ENCODE results near the gene SCAF4.

SCAF4 gene

DNA sequence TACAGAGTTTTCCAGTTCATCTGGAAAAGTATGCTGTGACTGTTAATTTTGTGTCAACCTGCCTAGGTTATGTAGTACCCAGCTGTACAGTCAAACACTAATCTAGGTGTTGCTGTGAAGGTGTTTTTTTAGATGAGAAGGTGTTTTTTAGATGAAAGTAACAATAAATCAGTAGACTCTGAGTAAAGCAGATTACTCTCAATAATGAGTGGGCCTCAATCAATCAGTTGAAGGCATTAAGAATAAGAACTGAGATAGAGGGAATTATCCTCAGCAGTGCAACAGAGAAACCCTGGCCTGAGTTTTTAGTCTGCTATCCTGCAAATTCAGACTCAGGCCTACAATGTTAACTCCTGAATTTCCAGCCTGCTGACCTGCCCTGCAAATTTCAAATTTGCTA, 33.5 kb downstream of the SCAF4 start:
- Histone ChIP-seq H3K27ac (ENCODE audit: insufficient read depth, low read length, poor library complexity, severe bottlenecking) (no peak overlapping the region), H3K36me3 (ENCODE audit: control insufficient read depth, insufficient read depth, low read length) (peaks cover 78% of the 10 kb centered on the region), H3K4me3 (ENCODE audit: insufficient read depth, low read depth, low read length, poor library complexity, severe bottlenecking) (no peak overlapping the region), H3K4me1 (ENCODE audit: control insufficient read depth, insufficient read depth, low read length, poor library complexity, severe bottlenecking) (no peaks in the 10 kb centered on the region), H3K9me3 (ENCODE audit: control insufficient read depth, low read length) (no peaks in the 10 kb centered on the region), H3K27me3 (replicated peaks; ENCODE audit: control insufficient read depth, insufficient read depth, low read length, poor library complexity, severe bottlenecking) (no peaks in the 10 kb centered on the region)
- DNase-seq: no peak

DNA sequence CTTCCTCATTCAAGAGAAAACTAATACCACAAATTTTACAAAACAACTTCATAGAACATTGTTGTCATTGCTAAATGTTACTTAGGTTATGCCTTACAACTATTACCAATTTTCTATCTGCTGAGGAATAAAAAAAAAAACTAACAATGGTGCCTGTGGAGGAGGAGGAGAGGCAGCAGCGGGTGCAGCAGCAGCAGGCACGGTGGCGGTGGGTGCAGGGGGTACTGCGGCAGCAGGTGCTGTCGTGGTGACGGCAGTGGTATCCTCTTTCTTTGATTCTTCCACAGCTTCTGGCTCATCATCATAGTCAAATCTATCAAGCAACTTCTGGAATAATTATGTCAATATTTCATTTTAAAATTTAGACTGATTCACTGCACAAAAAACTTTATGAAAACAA, 35.5 kb downstream of the SCAF4 start:
- no peaks in the 10 kb centered on the region for H3K9me3 ChIP-seq (ENCODE audit: control insufficient read depth, low read length)
- no peak overlapping the region for H3K4me3 ChIP-seq (ENCODE audit: insufficient read depth, low read depth, low read length, poor library complexity, severe bottlenecking)
- DNase-seq: no peak
- no peak overlapping the region for H3K27ac ChIP-seq (ENCODE audit: insufficient read depth, low read length, poor library complexity, severe bottlenecking)
- H3K27me3 ChIP-seq (replicated peaks; ENCODE audit: control insufficient read depth, insufficient read depth, low read length, poor library complexity, severe bottlenecking): no peaks in the 10 kb centered on the region
- H3K36me3 ChIP-seq (ENCODE audit: control insufficient read depth, insufficient read depth, low read length): peaks cover 73% of the 10 kb centered on the region
- H3K4me1 ChIP-seq (ENCODE audit: control insufficient read depth, insufficient read depth, low read length, poor library complexity, severe bottlenecking): no peaks in the 10 kb centered on the region

DNA sequence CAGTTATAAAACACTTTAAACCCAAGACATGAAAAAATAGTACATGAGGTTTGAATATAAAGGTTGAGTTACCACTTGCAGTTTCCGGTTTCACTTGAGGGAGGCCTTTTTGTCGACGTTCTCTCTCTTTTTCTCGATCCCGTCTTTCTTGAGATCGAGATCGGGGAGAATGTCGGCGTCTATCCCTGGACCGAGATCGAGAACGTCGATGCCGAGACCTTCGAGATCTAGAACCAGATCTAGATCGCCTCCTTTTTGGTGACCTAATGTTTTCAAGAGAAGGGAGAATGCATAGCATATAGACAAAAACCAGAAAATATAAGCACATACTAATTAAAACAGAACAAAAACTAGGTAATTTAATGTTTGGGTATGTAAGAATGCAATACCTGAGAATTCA, 38.7 kb downstream of the SCAF4 start:
- DNase-seq: no peak
- Histone ChIP-seq H3K27ac (ENCODE audit: insufficient read depth, low read length, poor library complexity, severe bottlenecking) (no peak overlapping the region), H3K36me3 (ENCODE audit: control insufficient read depth, insufficient read depth, low read length) (peaks cover 66% of the 10 kb centered on the region)

DNA sequence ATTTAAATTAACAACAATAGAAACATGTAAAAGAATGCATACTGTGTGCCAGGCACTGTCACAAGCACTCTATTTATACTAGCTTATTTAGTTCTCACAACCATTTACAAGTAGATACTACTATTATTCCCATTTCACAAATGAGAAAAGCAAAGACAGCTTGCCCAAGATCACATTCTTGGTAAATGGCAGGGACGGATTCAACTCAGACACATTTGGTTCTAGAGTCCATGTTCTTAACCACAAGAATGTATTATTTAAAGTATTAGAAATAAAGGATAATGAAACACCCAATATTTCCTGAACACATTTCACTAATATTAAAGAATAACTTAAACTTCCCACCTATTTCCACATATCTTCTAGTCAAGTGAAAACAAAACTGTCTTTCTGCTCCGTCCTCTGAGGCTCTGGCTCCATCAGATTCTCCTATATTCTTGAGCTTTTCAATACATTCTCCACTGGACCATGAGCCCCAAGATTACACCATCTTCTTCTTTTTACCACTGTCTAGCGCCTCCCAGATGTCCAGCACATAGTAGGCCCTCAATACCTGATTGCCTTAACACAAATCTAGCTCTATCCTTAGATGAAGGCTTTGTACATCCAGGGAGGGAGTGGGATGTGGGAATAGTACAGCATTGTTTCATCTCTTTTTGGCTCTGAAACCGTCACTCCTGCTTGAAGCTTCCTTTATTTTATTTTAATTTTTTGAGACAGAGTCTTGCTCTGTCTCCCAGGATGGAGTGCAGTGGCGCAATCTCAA, 43.1 kb downstream of the SCAF4 start:
- Histone ChIP-seq H3K4me1 (ENCODE audit: control insufficient read depth, insufficient read depth, low read length, poor library complexity, severe bottlenecking) (no peaks in the 10 kb centered on the region), H3K9me3 (ENCODE audit: control insufficient read depth, low read length) (no peaks in the 10 kb centered on the region), H3K27ac (ENCODE audit: insufficient read depth, low read length, poor library complexity, severe bottlenecking) (no peak overlapping the region), H3K4me3 (ENCODE audit: insufficient read depth, low read depth, low read length, poor library complexity, severe bottlenecking) (no peak overlapping the region), H3K27me3 (replicated peaks; ENCODE audit: control insufficient read depth, insufficient read depth, low read length, poor library complexity, severe bottlenecking) (no peaks in the 10 kb centered on the region), H3K36me3 (ENCODE audit: control insufficient read depth, insufficient read depth, low read length) (peaks cover 61% of the 10 kb centered on the region)
- no peak for DNase-seq

More for the DNA sequence above, 38.7 kb downstream of the SCAF4 start:
- no peaks in the 10 kb centered on the region for H3K4me1 ChIP-seq (ENCODE audit: control insufficient read depth, insufficient read depth, low read length, poor library complexity, severe bottlenecking)
- H3K9me3 ChIP-seq (ENCODE audit: control insufficient read depth, low read length): no peaks in the 10 kb centered on the region
- no peaks in the 10 kb centered on the region for H3K27me3 ChIP-seq (replicated peaks; ENCODE audit: control insufficient read depth, insufficient read depth, low read length, poor library complexity, severe bottlenecking)
- H3K4me3 ChIP-seq (ENCODE audit: insufficient read depth, low read depth, low read length, poor library complexity, severe bottlenecking): no peak overlapping the region

DNA sequence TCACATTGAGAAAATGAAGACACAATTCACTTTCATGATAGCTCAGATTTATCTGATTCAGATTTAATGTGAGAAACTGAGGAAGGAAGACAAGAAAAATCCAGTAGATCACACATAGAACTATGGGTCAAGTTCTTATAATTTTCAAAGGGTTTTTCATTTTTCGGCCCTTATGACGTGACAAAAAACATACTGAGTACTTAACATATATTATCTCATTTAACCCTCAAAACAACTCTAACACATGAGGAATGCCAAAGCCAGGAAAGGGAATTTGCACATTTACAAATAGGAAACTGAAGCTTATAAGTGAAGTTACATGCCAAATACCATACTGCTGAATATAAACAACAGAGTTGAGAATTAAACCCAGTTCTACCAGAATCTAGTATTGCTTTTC, 44.8 kb downstream of the SCAF4 start:
- H3K27me3 ChIP-seq (replicated peaks; ENCODE audit: control insufficient read depth, insufficient read depth, low read length, poor library complexity, severe bottlenecking): no peaks in the 10 kb centered on the region
- no peak overlapping the region for H3K4me3 ChIP-seq (ENCODE audit: insufficient read depth, low read depth, low read length, poor library complexity, severe bottlenecking)
- DNase-seq: no peak
- no peaks in the 10 kb centered on the region for H3K9me3 ChIP-seq (ENCODE audit: control insufficient read depth, low read length)
- no peak overlapping the region for H3K27ac ChIP-seq (ENCODE audit: insufficient read depth, low read length, poor library complexity, severe bottlenecking)
- peaks cover 58% of the 10 kb centered on the region for H3K36me3 ChIP-seq (ENCODE audit: control insufficient read depth, insufficient read depth, low read length)
- no peaks in the 10 kb centered on the region for H3K4me1 ChIP-seq (ENCODE audit: control insufficient read depth, insufficient read depth, low read length, poor library complexity, severe bottlenecking)

DNA sequence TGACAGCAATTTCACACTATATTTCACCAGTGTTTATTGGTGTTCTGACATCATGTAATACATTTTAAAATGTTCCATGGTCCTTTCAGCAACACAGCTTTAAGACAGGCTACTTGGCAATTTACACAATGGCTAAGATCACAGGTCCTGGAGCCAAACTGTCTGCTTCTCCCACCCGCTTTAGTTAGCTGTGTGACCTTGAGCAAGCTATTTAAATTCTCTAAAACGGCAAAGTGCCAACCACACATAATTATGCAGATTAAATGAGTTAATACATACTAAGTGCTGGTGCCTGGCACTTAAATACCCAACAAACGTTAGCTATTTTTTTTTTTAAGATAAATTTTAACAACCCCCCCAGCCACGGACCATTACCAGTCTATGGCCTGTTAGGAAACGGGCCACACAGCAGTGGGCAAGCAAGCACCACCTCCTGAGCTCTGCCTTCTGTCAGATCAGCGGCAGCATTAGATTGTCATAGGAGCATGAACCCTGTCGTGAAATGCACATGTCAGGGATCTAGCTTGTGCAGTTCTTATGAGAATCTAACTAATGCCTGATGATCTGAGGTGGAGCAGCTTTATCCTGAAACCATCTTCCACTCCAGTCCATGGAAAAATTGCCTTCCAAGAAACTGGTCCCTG, 45.5 kb downstream of the SCAF4 start:
- H3K9me3 ChIP-seq (ENCODE audit: control insufficient read depth, low read length): no peaks in the 10 kb centered on the region
- no peak overlapping the region for H3K27ac ChIP-seq (ENCODE audit: insufficient read depth, low read length, poor library complexity, severe bottlenecking)
- H3K27me3 ChIP-seq (replicated peaks; ENCODE audit: control insufficient read depth, insufficient read depth, low read length, poor library complexity, severe bottlenecking): no peaks in the 10 kb centered on the region
- no peaks in the 10 kb centered on the region for H3K4me1 ChIP-seq (ENCODE audit: control insufficient read depth, insufficient read depth, low read length, poor library complexity, severe bottlenecking)
- DNase-seq: no peak
- H3K36me3 ChIP-seq (ENCODE audit: control insufficient read depth, insufficient read depth, low read length): peaks cover 54% of the 10 kb centered on the region
- H3K4me3 ChIP-seq (ENCODE audit: insufficient read depth, low read depth, low read length, poor library complexity, severe bottlenecking): no peak overlapping the region

DNA sequence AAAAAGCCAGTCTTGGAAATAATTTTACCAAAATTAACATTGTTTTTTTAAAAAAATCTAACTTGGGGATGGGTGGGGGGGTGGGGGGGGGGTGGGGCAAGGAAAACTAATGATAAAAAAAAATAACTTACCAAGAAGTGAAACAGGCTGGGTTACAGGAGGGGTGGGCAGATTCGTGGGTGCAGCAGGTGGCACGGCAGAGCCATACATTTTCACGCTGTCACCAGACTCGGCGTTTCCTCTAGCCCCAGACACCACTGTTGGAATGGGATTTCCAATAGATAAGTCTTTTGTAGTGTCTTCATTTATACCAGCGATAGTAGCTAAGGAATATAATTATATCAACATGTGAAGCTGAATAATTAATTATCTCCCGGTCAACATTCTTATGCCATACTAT, 47.0 kb downstream of the SCAF4 start:
- H3K27me3 ChIP-seq (replicated peaks; ENCODE audit: control insufficient read depth, insufficient read depth, low read length, poor library complexity, severe bottlenecking): no peaks in the 10 kb centered on the region
- H3K36me3 ChIP-seq (ENCODE audit: control insufficient read depth, insufficient read depth, low read length): peaks cover 49% of the 10 kb centered on the region
- DNase-seq: no peak
- no peak overlapping the region for H3K27ac ChIP-seq (ENCODE audit: insufficient read depth, low read length, poor library complexity, severe bottlenecking)
- H3K4me3 ChIP-seq (ENCODE audit: insufficient read depth, low read depth, low read length, poor library complexity, severe bottlenecking): no peak overlapping the region
- no peaks in the 10 kb centered on the region for H3K9me3 ChIP-seq (ENCODE audit: control insufficient read depth, low read length)
- H3K4me1 ChIP-seq (ENCODE audit: control insufficient read depth, insufficient read depth, low read length, poor library complexity, severe bottlenecking): no peaks in the 10 kb centered on the region

DNA sequence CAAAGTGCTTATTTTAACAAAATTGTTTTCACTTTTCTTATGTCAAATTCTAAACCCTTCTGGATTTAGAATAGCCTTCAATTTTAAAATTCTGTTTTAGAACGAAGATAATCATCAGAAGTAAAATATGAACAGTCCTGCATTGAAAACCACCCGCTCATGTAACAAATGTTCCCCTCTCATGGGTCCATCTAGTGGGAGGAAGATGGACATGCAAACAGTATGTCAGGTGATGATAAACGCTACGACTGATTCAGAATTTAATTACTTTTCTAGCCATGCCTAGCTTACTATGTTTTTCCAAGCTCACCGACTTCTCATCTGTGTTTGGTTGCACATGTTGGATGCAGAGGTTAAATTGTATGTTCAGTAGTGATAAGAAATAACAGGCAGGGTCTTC, 48.9 kb downstream of the SCAF4 start:
- Histone ChIP-seq H3K36me3 (ENCODE audit: control insufficient read depth, insufficient read depth, low read length) (peaks cover 48% of the 10 kb centered on the region), H3K4me1 (ENCODE audit: control insufficient read depth, insufficient read depth, low read length, poor library complexity, severe bottlenecking) (no peaks in the 10 kb centered on the region), H3K4me3 (ENCODE audit: insufficient read depth, low read depth, low read length, poor library complexity, severe bottlenecking) (no peak overlapping the region), H3K27ac (ENCODE audit: insufficient read depth, low read length, poor library complexity, severe bottlenecking) (no peak overlapping the region), H3K9me3 (ENCODE audit: control insufficient read depth, low read length) (no peaks in the 10 kb centered on the region), H3K27me3 (replicated peaks; ENCODE audit: control insufficient read depth, insufficient read depth, low read length, poor library complexity, severe bottlenecking) (no peaks in the 10 kb centered on the region)
- no peak for DNase-seq

DNA sequence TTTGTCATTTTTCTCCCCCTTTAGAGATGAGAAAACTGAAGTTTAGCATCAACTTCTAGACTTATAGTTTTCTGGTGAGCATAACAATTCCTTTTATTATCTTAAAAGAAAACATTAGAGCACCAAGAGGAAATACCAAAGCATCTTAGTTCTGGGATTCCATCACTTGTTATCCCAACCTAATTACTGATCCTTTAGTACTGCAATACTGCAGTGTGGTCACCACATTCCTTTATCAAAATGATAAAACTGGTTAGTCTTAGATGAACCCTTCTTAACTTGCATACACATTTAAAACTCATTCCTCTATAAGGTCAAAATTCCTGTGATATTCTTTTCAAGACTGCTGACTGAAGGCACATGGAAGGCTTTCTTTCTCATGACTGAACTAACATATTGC, 49.3 kb downstream of the SCAF4 start:
- no peak overlapping the region for H3K4me3 ChIP-seq (ENCODE audit: insufficient read depth, low read depth, low read length, poor library complexity, severe bottlenecking)
- peaks cover 48% of the 10 kb centered on the region for H3K36me3 ChIP-seq (ENCODE audit: control insufficient read depth, insufficient read depth, low read length)
- no peaks in the 10 kb centered on the region for H3K4me1 ChIP-seq (ENCODE audit: control insufficient read depth, insufficient read depth, low read length, poor library complexity, severe bottlenecking)
- H3K9me3 ChIP-seq (ENCODE audit: control insufficient read depth, low read length): no peaks in the 10 kb centered on the region
- no peaks in the 10 kb centered on the region for H3K27me3 ChIP-seq (replicated peaks; ENCODE audit: control insufficient read depth, insufficient read depth, low read length, poor library complexity, severe bottlenecking)
- DNase-seq: no peak
- H3K27ac ChIP-seq (ENCODE audit: insufficient read depth, low read length, poor library complexity, severe bottlenecking): no peak overlapping the region

DNA sequence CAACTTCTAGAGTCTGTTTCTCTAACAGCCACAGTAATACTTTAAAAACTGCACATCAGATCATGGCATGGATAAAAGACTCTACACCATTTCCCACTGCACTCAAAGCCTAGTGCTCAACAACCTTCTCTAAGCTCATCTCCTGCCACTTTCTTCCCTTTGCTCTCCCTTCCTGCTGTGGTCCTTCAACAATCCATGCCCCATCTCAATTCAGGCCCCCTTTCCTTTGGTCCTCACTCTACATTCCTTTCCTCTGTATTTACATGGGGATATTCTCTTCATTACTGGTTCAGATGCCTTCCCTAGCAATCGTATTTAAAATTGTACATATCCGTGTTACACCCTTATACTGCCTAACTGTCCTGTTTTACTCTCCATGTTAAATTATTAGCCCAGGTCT, 53.4 kb downstream of the SCAF4 start:
- Histone ChIP-seq H3K27me3 (replicated peaks; ENCODE audit: control insufficient read depth, insufficient read depth, low read length, poor library complexity, severe bottlenecking) (no peaks in the 10 kb centered on the region), H3K27ac (ENCODE audit: insufficient read depth, low read length, poor library complexity, severe bottlenecking) (no peak overlapping the region), H3K4me3 (ENCODE audit: insufficient read depth, low read depth, low read length, poor library complexity, severe bottlenecking) (no peak overlapping the region), H3K36me3 (ENCODE audit: control insufficient read depth, insufficient read depth, low read length) (peaks cover 19% of the 10 kb centered on the region), H3K9me3 (ENCODE audit: control insufficient read depth, low read length) (no peaks in the 10 kb centered on the region), H3K4me1 (ENCODE audit: control insufficient read depth, insufficient read depth, low read length, poor library complexity, severe bottlenecking) (no peaks in the 10 kb centered on the region)
- no peak for DNase-seq
